Stimulated activated naive CD8-positive, alpha-beta T cell treated with anti-CD3 and anti-CD28 coated beads, Interleukin-15, amount 100 ng/mL, for 72 hours (primary cell): Measurements from ENCODE around the gene HYI.
"Not testable (repeated sequence)": the region's sequence is repeated elsewhere in the genome, so short reads cannot be mapped to it uniquely, and the experiment has no call there.

Source experiments
- ATAC-seq: fragments of 150-1000 bp; cut with Tn5 transposase; 2 replicates; pipeline ENCODE4 v1.10.0; 2021; ENCODE audit warnings: mild to moderate bottlenecking, moderate library complexity
- DNase-seq, 2 donors: peaks; one replicate each; pipeline ENCODE4 v3.0.0; 2021 to 2022
- H3K27ac Mint-ChIP-seq, 2 donors: one replicate each; pipeline ENCODE4 v1.8.0; 2022; ENCODE audit warnings: mild to moderate bottlenecking in 2 of 2, mixed read lengths in 2 of 2, moderate library complexity in 2 of 2
- H3K27me3 Mint-ChIP-seq: one replicate; pipeline ENCODE4 v1.8.0; 2022; ENCODE audit warnings: mixed read lengths
- H3K4me1 Mint-ChIP-seq: one replicate; pipeline ENCODE4 v1.8.0; 2022; ENCODE audit warnings: mild to moderate bottlenecking, mixed read lengths
- H3K4me3 Mint-ChIP-seq, 2 donors: one replicate each; pipeline ENCODE4 v1.8.0; 2022; ENCODE audit warnings: mild to moderate bottlenecking in 2 of 2, mixed read lengths in 2 of 2, moderate library complexity in 1 of 2
- H3K9me3 Mint-ChIP-seq, 2 donors: one replicate each; pipeline ENCODE4 v1.8.0; 2022; ENCODE audit warnings: mixed read lengths in 2 of 2

Gene HYI

GRCh38 chr1:43430831-43431230 lies 22.9 kb downstream of the HYI start:
- peak overlapping the region in 1 of 2 donors; percentile 76 for H3K27ac Mint-ChIP-seq

GRCh38 chr1:43427941-43428340 lies 25.8 kb downstream of the HYI start:
- Mint-ChIP-seq H3K4me3 (no peak overlapping the region), H3K27me3 (no peaks in the 10 kb centered on the region), H3K27ac (no peak overlapping the region), H3K4me1 (no peaks in the 10 kb centered on the region), H3K9me3 (no peaks in the 10 kb centered on the region)
- DNase-seq (no peak), ATAC-seq (no peak)

More at GRCh38 chr1:43430831-43431230, 22.9 kb downstream of the HYI start:
- DNase-seq (no peak), ATAC-seq (no peak)
- H3K4me1 Mint-ChIP-seq: no peaks in the 10 kb centered on the region
- H3K4me3 Mint-ChIP-seq: no peak overlapping the region
- H3K9me3 Mint-ChIP-seq: no peaks in the 10 kb centered on the region
- no peaks in the 10 kb centered on the region for H3K27me3 Mint-ChIP-seq

- Mint-ChIP-seq H3K9me3 (no peaks in the 10 kb centered on the region), H3K27me3 (no peaks in the 10 kb centered on the region), H3K4me3 (no peak overlapping the region), H3K27ac (no peak overlapping the region), H3K4me1 (no peaks in the 10 kb centered on the region)
- ATAC-seq (no peak), DNase-seq (no peak)
These were observed 26.2 kb downstream of the HYI start for GRCh38 chr1:43427524-43427923.

GRCh38 chr1:43426221-43426620 lies 27.5 kb downstream of the HYI start:
- ATAC-seq (no peak), DNase-seq (no peak)
- Mint-ChIP-seq H3K9me3 (no peaks in the 10 kb centered on the region), H3K27ac (no peak overlapping the region), H3K27me3 (no peaks in the 10 kb centered on the region), H3K4me1 (no peaks in the 10 kb centered on the region), H3K4me3 (no peak overlapping the region)

- Mint-ChIP-seq H3K4me3 (no peak overlapping the region), H3K27me3 (no peaks in the 10 kb centered on the region), H3K9me3 (no peaks in the 10 kb centered on the region), H3K27ac (peak overlapping the region in 1 of 2 donors; percentile 36), H3K4me1 (no peaks in the 10 kb centered on the region)
- DNase-seq (no peak), ATAC-seq (no peak)
These were observed 28.7 kb downstream of the HYI start for GRCh38 chr1:43425045-43425444.

GRCh38 chr1:43423672-43424550 lies 29.8 kb downstream of the HYI start:
- Mint-ChIP-seq H3K4me1 (no peaks in the 10 kb centered on the region), H3K27ac (peak overlapping the region; percentile 67 to 82), H3K4me3 (no peak overlapping the region), H3K27me3 (no peaks in the 10 kb centered on the region), H3K9me3 (no peaks in the 10 kb centered on the region)
- peak; percentile 68 for ATAC-seq
- no peak for DNase-seq

GRCh38 chr1:43422995-43423671 lies 30.6 kb downstream of the HYI start:
- Mint-ChIP-seq H3K27ac (peak overlapping the region in 1 of 2 donors; percentile 36), H3K4me1 (no peaks in the 10 kb centered on the region), H3K9me3 (no peaks in the 10 kb centered on the region), H3K4me3 (no peak overlapping the region), H3K27me3 (no peaks in the 10 kb centered on the region)
- ATAC-seq (peak; percentile 23), DNase-seq (no peak)

GRCh38 chr1:43421976-43422750 lies 31.6 kb downstream of the HYI start:
- ATAC-seq (no peak), DNase-seq (no peak)
- H3K9me3 Mint-ChIP-seq: no peaks in the 10 kb centered on the region
- H3K4me3 Mint-ChIP-seq: no peak overlapping the region
- H3K4me1 Mint-ChIP-seq: no peaks in the 10 kb centered on the region
- H3K27me3 Mint-ChIP-seq: no peaks in the 10 kb centered on the region
- peak overlapping the region in 1 of 2 donors; percentile 96 for H3K27ac Mint-ChIP-seq

GRCh38 chr1:43421396-43421795 lies 32.3 kb downstream of the HYI start:
- DNase-seq (no peak), ATAC-seq (peak; percentile 6)
- Mint-ChIP-seq H3K27me3 (no peaks in the 10 kb centered on the region), H3K9me3 (no peaks in the 10 kb centered on the region), H3K4me1 (no peaks in the 10 kb centered on the region), H3K4me3 (no peak overlapping the region), H3K27ac (peak overlapping the region in 1 of 2 donors; percentile 50)

- no peak for DNase-seq
- Mint-ChIP-seq H3K9me3 (no peaks in the 10 kb centered on the region), H3K4me1 (no peaks in the 10 kb centered on the region)
These were observed 32.9 kb downstream of the HYI start for GRCh38 chr1:43420874-43421273.

GRCh38 chr1:43419627-43420425 lies 33.9 kb downstream of the HYI start:
- DNase-seq: no peak
- H3K4me3 Mint-ChIP-seq: no peak overlapping the region
- no peak overlapping the region for H3K27ac Mint-ChIP-seq
- no peaks in the 10 kb centered on the region for H3K9me3 Mint-ChIP-seq
- no peaks in the 10 kb centered on the region for H3K4me1 Mint-ChIP-seq
- no peaks in the 10 kb centered on the region for H3K27me3 Mint-ChIP-seq
- no peak for ATAC-seq

More at GRCh38 chr1:43420874-43421273, 32.9 kb downstream of the HYI start:
- no peak for ATAC-seq
- H3K27ac Mint-ChIP-seq: no peak overlapping the region
- H3K4me3 Mint-ChIP-seq: no peak overlapping the region
- H3K27me3 Mint-ChIP-seq: no peaks in the 10 kb centered on the region

GRCh38 chr1:43418858-43419257 lies 34.9 kb downstream of the HYI start:
- Mint-ChIP-seq H3K27ac (no peak overlapping the region), H3K9me3 (no peaks in the 10 kb centered on the region), H3K4me3 (no peak overlapping the region), H3K4me1 (no peaks in the 10 kb centered on the region), H3K27me3 (no peaks in the 10 kb centered on the region)
- DNase-seq (no peak), ATAC-seq (no peak)

GRCh38 chr1:43415901-43416300 lies 37.8 kb downstream of the HYI start:
- no peaks in the 10 kb centered on the region for H3K4me1 Mint-ChIP-seq
- no peak overlapping the region for H3K4me3 Mint-ChIP-seq
- no peak overlapping the region for H3K27ac Mint-ChIP-seq
- ATAC-seq (no peak), DNase-seq (no peak)
- no peaks in the 10 kb centered on the region for H3K9me3 Mint-ChIP-seq
- no peaks in the 10 kb centered on the region for H3K27me3 Mint-ChIP-seq

GRCh38 chr1:43414634-43415223 lies 39.0 kb downstream of the HYI start:
- Mint-ChIP-seq H3K9me3 (no peaks in the 10 kb centered on the region), H3K27me3 (no peaks in the 10 kb centered on the region), H3K27ac (no peak overlapping the region), H3K4me1 (no peaks in the 10 kb centered on the region), H3K4me3 (no peak overlapping the region)
- DNase-seq: peak; percentile 64 to 66
- peak; percentile 97 for ATAC-seq

GRCh38 chr1:43413426-43413825 lies 40.3 kb downstream of the HYI start:
- H3K27ac Mint-ChIP-seq, H3K27me3 Mint-ChIP-seq, H3K4me1 Mint-ChIP-seq, DNase-seq, ATAC-seq, H3K9me3 Mint-ChIP-seq, H3K4me3 Mint-ChIP-seq: not testable (repeated sequence)
